ENCODE results near the gene SH3RF1. TPM values are rescaled to one million over a fixed set of nuclear protein-coding genes. Genes with fewer than 3 reads are reported as not detected.

The SH3RF1 gene
- total RNA-seq, 1 donor from 2014 or later = 25.6 TPM

GRCh38 chr4:169239221-169239905 is 31.4 kb downstream of the SH3RF1 start:
- H3K36me3 ChIP-seq (ENCODE audit: control insufficient read depth, insufficient read depth, low read length) = no peaks in the 10 kb centered on the region
- no peaks in the 10 kb centered on the region for H3K27me3 ChIP-seq (ENCODE audit: control insufficient read depth, insufficient read depth, low read length)
- no peak overlapping the region for H3K4me3 ChIP-seq (ENCODE audit: low read depth, low read length)
- no peak for TF ChIP-seq CTCF (IDR thresholded peaks at IDR 0.05; ENCODE audit: insufficient read depth, low read length, poor library complexity, severe bottlenecking)
- DNase-seq (ENCODE audit: low read depth) = no peak

- Histone ChIP-seq H3K4me3 (ENCODE audit: low read depth, low read length) (no peak overlapping the region), H3K27me3 (ENCODE audit: control insufficient read depth, insufficient read depth, low read length) (no peaks in the 10 kb centered on the region), H3K36me3 (ENCODE audit: control insufficient read depth, insufficient read depth, low read length) (no peaks in the 10 kb centered on the region)
- no peak for TF ChIP-seq CTCF (IDR thresholded peaks at IDR 0.05; ENCODE audit: insufficient read depth, low read length, poor library complexity, severe bottlenecking)
- no peak for DNase-seq (ENCODE audit: low read depth)
Observed at GRCh38 chr4:169238445-169238844, 32.3 kb downstream of the SH3RF1 start.

- H3K4me3 ChIP-seq (ENCODE audit: low read depth, low read length) = no peak overlapping the region
- H3K36me3 ChIP-seq (ENCODE audit: control insufficient read depth, insufficient read depth, low read length) = no peaks in the 10 kb centered on the region
- no peaks in the 10 kb centered on the region for H3K27me3 ChIP-seq (ENCODE audit: control insufficient read depth, insufficient read depth, low read length)
- no peak for DNase-seq (ENCODE audit: low read depth)
- no peak for TF ChIP-seq CTCF (IDR thresholded peaks at IDR 0.05; ENCODE audit: insufficient read depth, low read length, poor library complexity, severe bottlenecking)
Observed at GRCh38 chr4:169236873-169237626, 33.7 kb downstream of the SH3RF1 start.

- H3K36me3 ChIP-seq (ENCODE audit: control insufficient read depth, insufficient read depth, low read length) = no peaks in the 10 kb centered on the region
- DNase-seq (ENCODE audit: low read depth) = no peak
- H3K27me3 ChIP-seq (ENCODE audit: control insufficient read depth, insufficient read depth, low read length) = no peaks in the 10 kb centered on the region
- TF ChIP-seq CTCF (IDR thresholded peaks at IDR 0.05; ENCODE audit: insufficient read depth, low read length, poor library complexity, severe bottlenecking) = no peak
- no peak overlapping the region for H3K4me3 ChIP-seq (ENCODE audit: low read depth, low read length)
Observed at GRCh38 chr4:169236078-169236477, 34.7 kb downstream of the SH3RF1 start.

- H3K36me3 ChIP-seq (ENCODE audit: control insufficient read depth, insufficient read depth, low read length) = no peaks in the 10 kb centered on the region
- no peak for TF ChIP-seq CTCF (IDR thresholded peaks at IDR 0.05; ENCODE audit: insufficient read depth, low read length, poor library complexity, severe bottlenecking)
- H3K4me3 ChIP-seq (ENCODE audit: low read depth, low read length) = no peak overlapping the region
- DNase-seq (ENCODE audit: low read depth) = no peak
- H3K27me3 ChIP-seq (ENCODE audit: control insufficient read depth, insufficient read depth, low read length) = no peaks in the 10 kb centered on the region
Observed at GRCh38 chr4:169234137-169234855, 36.5 kb downstream of the SH3RF1 start.

Data from kidney epithelial cell (primary cell).